Activated CD4-positive, alpha-beta T cell treated with anti-CD3 and anti-CD28 coated beads, Interleukin-2, amount 10 ng/mL, durations not matched to agents 24 days and 14 days (primary cell): ENCODE data around the gene PBLD. TPM values are rescaled to one million over a fixed set of nuclear protein-coding genes. Genes with fewer than 3 reads are reported as not detected.
"Not testable (repeated sequence)": the region's sequence is repeated elsewhere in the genome, so short reads cannot be mapped to it uniquely, and the experiment has no call there.

ENCODE experiments used
- DNase-seq: peaks from one replicate; pipeline ENCODE4 v3.0.0; 2022
- H3K27ac Mint-ChIP-seq: one replicate; pipeline ENCODE4 v1.8.0; 2022; ENCODE audit warnings: mild to moderate bottlenecking, mixed read lengths
- H3K27me3 Mint-ChIP-seq: one replicate; pipeline ENCODE4 v1.8.0; 2022; ENCODE audit warnings: mixed read lengths
- H3K36me3 Mint-ChIP-seq: one replicate; pipeline ENCODE4 v1.8.0; 2022; ENCODE audit warnings: low read depth, mild to moderate bottlenecking, mixed read lengths
- H3K4me1 Mint-ChIP-seq: one replicate; pipeline ENCODE4 v1.8.0; 2021; ENCODE audit warnings: mixed read lengths
- H3K4me3 Mint-ChIP-seq: one replicate; pipeline ENCODE4 v1.8.0; 2022; ENCODE audit warnings: mild to moderate bottlenecking, moderate library complexity, mixed read lengths
- H3K9me3 Mint-ChIP-seq: one replicate; pipeline ENCODE4 v1.8.0; 2021; ENCODE audit warnings: mixed read lengths
- intact Hi-C: fragments of 100-400 bp; cut with micrococcal nuclease; formaldehyde crosslinking; loops from one replicate; pipeline ENCODE4 v1.15.1; 2023
- total RNA-seq: library from RNA; stranded (reverse); gene quantifications from 2 replicates; pipeline ENCODE4 v1.2.3, GENCODE V29; 2022

PBLD gene
- total RNA-seq, 1 donor from 2014 or later = 1.6 TPM

GRCh38 chr10:68340358-68341080, 7.8 kb upstream of the PBLD start:
- DNase-seq = no peak
- Mint-ChIP-seq H3K27me3 (no peaks in the 10 kb centered on the region), H3K4me1 (peaks cover 40% of the 10 kb centered on the region), H3K36me3 (peaks cover 76% of the 10 kb centered on the region), H3K9me3 (no peaks in the 10 kb centered on the region), H3K4me3 (no peak overlapping the region), H3K27ac (no peak overlapping the region)
- intact Hi-C loops = loop anchor here (1.0 kb wide), 1 partner anchor 7 kb away; no protein-coding TSS in a partner anchor

DNA sequence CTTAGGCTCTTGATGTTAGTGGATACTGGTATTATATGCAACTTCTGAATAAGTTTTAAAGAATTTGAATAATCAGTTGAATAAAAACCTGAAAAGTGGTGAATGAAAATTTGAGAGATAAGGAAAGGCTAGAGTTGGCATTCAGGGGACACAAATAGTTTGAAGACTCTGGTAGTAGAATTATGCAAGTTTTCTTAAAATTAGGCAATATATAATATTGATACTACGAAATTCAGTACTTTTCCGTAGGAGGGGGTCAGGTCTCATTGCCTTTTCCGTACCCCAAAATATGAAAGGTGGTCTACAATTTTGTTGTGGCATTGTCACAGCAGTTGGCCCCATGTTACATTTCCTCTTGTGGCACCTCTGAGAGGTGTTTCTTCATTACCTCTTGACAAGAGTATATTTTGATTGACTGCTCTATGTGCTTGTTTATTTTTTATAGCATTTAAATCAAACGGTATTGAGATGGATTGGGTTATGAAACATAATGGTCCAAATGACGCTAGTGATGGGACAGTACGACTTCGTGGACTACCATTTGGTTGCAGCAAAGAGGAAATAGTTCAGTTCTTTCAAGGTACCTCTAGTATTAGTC, 4.1 kb upstream of the PBLD start:
- Mint-ChIP-seq H3K27me3 (no peaks in the 10 kb centered on the region), H3K27ac (peak overlapping the region; percentile 74), H3K9me3 (no peaks in the 10 kb centered on the region), H3K4me1 (peaks cover 48% of the 10 kb centered on the region), H3K36me3 (peaks cover 77% of the 10 kb centered on the region), H3K4me3 (peak overlapping the region; percentile 70)
- DNase-seq = no peak
- intact Hi-C loops = loop anchor here (10.0 kb wide), 1 partner anchor 482 kb away; no protein-coding TSS in a partner anchor

- peaks cover 57% of the 10 kb centered on the region for H3K4me1 Mint-ChIP-seq
- H3K27ac Mint-ChIP-seq = peak overlapping the region; percentile 83
- intact Hi-C loops = loop anchor here (5.0 to 10.0 kb wide), 3 partner anchors 72 to 567 kb away; partner anchors contain the start of genes DDX50 and RUFY2
- H3K4me3 Mint-ChIP-seq = peak overlapping the region; percentile 99
- H3K9me3 Mint-ChIP-seq = no peaks in the 10 kb centered on the region
- DNase-seq = no peak
- peaks cover 63% of the 10 kb centered on the region for H3K36me3 Mint-ChIP-seq
- H3K27me3 Mint-ChIP-seq = peaks cover 2% of the 10 kb centered on the region
Measured at GRCh38 chr10:68334672-68335467, 2.1 kb upstream of the PBLD start.

- H3K36me3 Mint-ChIP-seq = peaks cover 53% of the 10 kb centered on the region
- no peaks in the 10 kb centered on the region for H3K9me3 Mint-ChIP-seq
- H3K27ac Mint-ChIP-seq = peak overlapping the region; percentile 100
- peaks cover 2% of the 10 kb centered on the region for H3K27me3 Mint-ChIP-seq
- peak overlapping the region; percentile 99 for H3K4me3 Mint-ChIP-seq
- intact Hi-C loops = loop anchor here (1.0 to 10.0 kb wide), 4 partner anchors 8 to 569 kb away; partner anchors contain the start of genes DDX50 and RUFY2
- H3K4me1 Mint-ChIP-seq = peaks cover 55% of the 10 kb centered on the region
- DNase-seq = no peak
Measured at GRCh38 chr10:68333440-68334431, 1.0 kb upstream of the PBLD start.

DNA sequence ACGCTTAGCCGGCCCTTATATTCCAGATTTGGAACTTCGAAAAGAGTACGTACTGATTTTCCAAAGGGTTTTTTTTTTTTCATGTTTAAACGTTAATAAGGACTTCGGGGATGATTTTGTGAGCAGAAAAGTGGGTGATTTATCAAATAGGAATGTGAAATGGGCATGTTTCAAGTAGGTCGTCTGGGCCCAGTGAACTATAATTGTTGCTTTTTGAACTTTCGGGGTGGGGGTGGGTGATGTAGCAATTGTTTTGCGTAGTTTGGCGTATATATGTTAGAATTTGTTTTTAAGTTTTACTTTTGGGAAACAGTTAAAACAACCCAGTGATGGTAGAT, 299 bp upstream of the PBLD start:
- Mint-ChIP-seq H3K4me1 (peaks cover 56% of the 10 kb centered on the region), H3K9me3 (no peaks in the 10 kb centered on the region), H3K27me3 (peaks cover 2% of the 10 kb centered on the region), H3K27ac (peak overlapping the region; percentile 100), H3K4me3 (peak overlapping the region; percentile 99), H3K36me3 (peaks cover 49% of the 10 kb centered on the region)
- intact Hi-C loops = loop anchor here (1.0 to 10.0 kb wide), 4 partner anchors 8 to 569 kb away; partner anchors contain the start of genes DDX50 and RUFY2
- DNase-seq = no peak

DNA sequence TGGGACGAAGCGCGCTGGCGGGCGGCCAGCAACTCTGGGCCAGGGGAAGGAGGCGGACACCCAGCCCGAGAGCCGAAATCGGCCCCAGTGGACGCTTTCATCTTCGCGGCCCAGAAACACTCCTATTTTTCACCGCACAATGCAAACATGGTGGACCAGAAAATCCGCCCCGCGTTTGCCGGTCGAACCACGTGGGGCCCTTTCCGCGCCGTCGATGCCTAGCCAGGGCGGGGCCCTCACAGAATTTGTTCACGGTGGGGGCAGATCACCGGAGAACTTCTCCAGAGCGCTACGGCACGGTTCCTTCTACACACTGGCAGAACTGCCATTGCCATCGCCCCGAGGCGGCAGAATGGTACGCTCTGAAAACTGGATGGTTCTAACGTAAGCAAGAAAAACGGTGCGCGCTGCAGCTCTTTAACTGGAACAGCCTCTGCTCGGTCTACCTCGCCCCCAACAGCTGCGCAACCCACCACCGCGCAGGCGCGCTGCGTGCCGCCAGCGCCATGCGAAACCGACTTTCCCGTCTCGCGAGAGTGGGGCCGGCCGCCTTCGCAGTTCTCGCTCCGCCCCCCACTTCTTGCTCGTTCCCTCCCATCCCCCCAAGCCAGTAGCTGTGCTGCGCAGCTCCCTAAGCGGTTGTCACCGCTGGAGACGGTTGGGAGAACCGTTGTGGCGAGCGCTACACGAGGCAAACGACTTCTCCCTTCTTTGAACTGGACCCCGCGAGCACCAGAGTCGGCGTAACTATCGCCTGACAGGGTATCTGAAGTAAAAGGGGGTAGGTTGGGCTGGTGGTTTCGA, 1.1 kb downstream of the PBLD start, which contains the start of gene HNRNPH3:
Gene HNRNPH3 (plus strand): TSS at position 610 of the 804 bp plus-strand sequence. CDS start 5,158 bp downstream, outside the sequence.
- intact Hi-C loops = loop anchor here (1.0 to 10.0 kb wide), 8 partner anchors 76 to 571 kb away; partner anchors contain the start of genes CCAR1, DDX50, RUFY2 and SIRT1
- Mint-ChIP-seq H3K9me3 (no peaks in the 10 kb centered on the region), H3K27me3 (peaks cover 2% of the 10 kb centered on the region), H3K4me3 (peak within 1 kb of the TSS; percentile 99), H3K36me3 (peaks cover 39% of the 10 kb centered on the region), H3K4me1 (peaks cover 47% of the 10 kb centered on the region), H3K27ac (peak within 1 kb of the TSS; percentile 100)
- peak; percentile 100 for DNase-seq

- H3K36me3 Mint-ChIP-seq = peaks cover 34% of the 10 kb centered on the region
- H3K4me1 Mint-ChIP-seq = peaks cover 41% of the 10 kb centered on the region
Measured at GRCh38 chr10:68330852-68331454, 1.8 kb downstream of the PBLD start.

DNA sequence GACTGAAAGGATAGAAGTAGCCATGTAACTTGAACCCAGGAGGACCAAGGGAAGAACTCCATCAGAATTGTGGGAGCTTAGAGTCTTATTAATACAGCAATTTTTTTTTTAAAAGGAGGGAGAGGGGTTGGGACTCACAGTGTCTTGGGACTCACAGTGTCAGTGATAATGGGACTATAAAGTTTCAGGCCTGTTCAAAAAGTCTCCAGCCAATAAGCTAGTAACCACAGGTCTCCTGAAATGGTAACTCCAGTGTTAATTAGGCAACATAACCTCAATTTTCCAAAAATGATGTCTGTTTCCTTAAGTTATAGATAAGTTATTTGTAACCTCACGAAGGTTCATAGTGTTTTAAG, 3.2 kb downstream of the PBLD start:
- peaks cover 2% of the 10 kb centered on the region for H3K27me3 Mint-ChIP-seq
- intact Hi-C loops = loop anchor here (2.0 kb wide), 1 partner anchor 15 kb away; no protein-coding TSS in a partner anchor
- H3K4me3 Mint-ChIP-seq = no peak overlapping the region
- DNase-seq = no peak
- no peak overlapping the region for H3K27ac Mint-ChIP-seq
- peaks cover 31% of the 10 kb centered on the region for H3K4me1 Mint-ChIP-seq
- peaks cover 24% of the 10 kb centered on the region for H3K36me3 Mint-ChIP-seq
- H3K9me3 Mint-ChIP-seq = no peaks in the 10 kb centered on the region

More at GRCh38 chr10:68330852-68331454, 1.8 kb downstream of the PBLD start:
- intact Hi-C loops = loop anchor here (1.0 to 10.0 kb wide), 7 partner anchors 76 to 571 kb away; partner anchors contain the start of genes CCAR1, DDX50, RUFY2 and SIRT1
- peaks cover 2% of the 10 kb centered on the region for H3K27me3 Mint-ChIP-seq
- H3K27ac Mint-ChIP-seq = peak overlapping the region; percentile 100
- peak overlapping the region; percentile 99 for H3K4me3 Mint-ChIP-seq
- peak; percentile 74 for DNase-seq
- H3K9me3 Mint-ChIP-seq = no peaks in the 10 kb centered on the region

- Mint-ChIP-seq H3K4me1 (peaks cover 27% of the 10 kb centered on the region), H3K4me3 (peak overlapping the region; percentile 51), H3K36me3 (peaks cover 13% of the 10 kb centered on the region), H3K27me3 (peaks cover 2% of the 10 kb centered on the region), H3K27ac (peak overlapping the region; percentile 46), H3K9me3 (no peaks in the 10 kb centered on the region)
- DNase-seq = no peak
- intact Hi-C loops = loop anchor here (2.0 kb wide), 1 partner anchor 13 kb away; no protein-coding TSS in a partner anchor
Measured at GRCh38 chr10:68327889-68328786, 4.6 kb downstream of the PBLD start.

DNA sequence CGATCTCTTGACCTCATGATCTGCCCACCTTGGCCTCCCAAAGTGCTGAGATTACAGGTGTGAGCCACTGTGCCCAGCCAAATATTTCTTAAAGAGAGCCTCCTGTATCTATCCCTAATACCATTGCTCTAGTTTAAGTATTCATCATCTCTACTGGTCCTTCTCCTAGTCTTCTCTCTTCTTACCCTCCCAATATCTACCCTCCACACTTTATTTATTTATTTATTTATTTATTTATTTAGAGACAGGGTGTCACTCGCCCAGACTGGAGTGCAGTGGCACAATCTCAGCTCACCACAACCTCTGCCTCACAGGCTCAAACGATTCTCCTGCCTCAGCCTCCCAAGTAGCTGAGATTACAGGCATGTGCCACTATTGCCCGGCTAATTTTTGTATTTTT, 8.3 kb downstream of the PBLD start:
- H3K27ac Mint-ChIP-seq, DNase-seq, H3K9me3 Mint-ChIP-seq, H3K4me1 Mint-ChIP-seq, H3K4me3 Mint-ChIP-seq, H3K36me3 Mint-ChIP-seq, intact Hi-C loops, H3K27me3 Mint-ChIP-seq: not testable (repeated sequence)
